Endothelial cell of umbilical vein (primary cell): ENCODE results near the gene UNCX. TPM values are rescaled to one million over a fixed set of nuclear protein-coding genes. Genes with fewer than 3 reads are reported as not detected.

Experiments
- BruUV-seq: library from RNA; stranded (reverse); fragments of 400-500 nt; replicated peaks from 2 replicates; lab custom pipeline; 2021; lab: Mats Ljungman, UMichigan
- CTCF ChIA-PET: fragments of 300-600, 350-600 bp; sonication (Branson Sonifier 250); formaldehyde crosslinking; loops from one replicate; lab custom pipeline; 2021; ENCODE audit warnings: antibody characterized with exemption, inconsistent platforms; lab: Charles Lee
- POLR2A ChIA-PET: fragments of 300-600, 350-600 bp; sonication (Branson Sonifier 250); formaldehyde crosslinking; loops from one replicate; lab custom pipeline; 2021; ENCODE audit warnings: antibody characterized with exemption, inconsistent platforms; lab: Charles Lee
- DNase-seq: peaks from one replicate; pipeline ENCODE4 v3.0.0-alpha.2; 2011; ENCODE audit warnings: low read depth, low spot score
- FAIRE-seq: peaks from 2 replicates; lab custom pipeline; 2011; peaks lifted over from hg19 to GRCh38; lab: Jason Lieb, UNC
- H2AFZ ChIP-seq: 2 replicates; pipeline ENCODE4 v1.6.0; 2012; ENCODE audit warnings: low read depth, low read length, control low read depth, inconsistent platforms
- H3K27ac ChIP-seq: 2 replicates; pipeline ENCODE4 v1.5.1; 2011; ENCODE audit warnings: low read depth, mild to moderate bottlenecking, control low read depth, low read length, moderate library complexity; ENCODE audit not compliant: insufficient read depth
- H3K27me3 ChIP-seq, 2 experiments: 2 replicates each; pipeline versions ENCODE4 v1.6.0 to v1.6.1; 2011; ENCODE audit warnings: low read length in 2 of 2, mixed read lengths in 1 of 2; ENCODE audit not compliant: control insufficient read depth in 2 of 2, insufficient read depth in 2 of 2
- H3K36me3 ChIP-seq, 2 experiments: 2 replicates in 1 of 2; 3 replicates in 1 of 2; pipeline ENCODE4 v1.5.1; 2011; ENCODE audit warnings: low read length in 2 of 2, mild to moderate bottlenecking in 1 of 2, moderate library complexity in 1 of 2; ENCODE audit not compliant: control insufficient read depth in 2 of 2, insufficient read depth in 2 of 2; ENCODE audit errors: extremely low read depth in 1 of 2
- H3K4me1 ChIP-seq: 3 replicates; pipeline ENCODE4 v1.5.1; 2011; ENCODE audit warnings: mild to moderate bottlenecking, low read length; ENCODE audit not compliant: control insufficient read depth, insufficient read depth; ENCODE audit errors: extremely low read depth
- H3K4me2 ChIP-seq: 2 replicates; pipeline ENCODE4 v1.6.1; 2011; ENCODE audit warnings: low read length, control low read depth, mixed read lengths; ENCODE audit not compliant: insufficient read depth
- H3K4me3 ChIP-seq, 3 experiments: fragments of 200-600 bp in 1 of 3; sonication (generic), shearing (Covaris generic) in 1 of 3; replicated peaks in 1 of 3; 2 replicates each; pipeline ENCODE4 v1.5.1; 2011 to 2016; ENCODE audit warnings: control low read depth in 3 of 3, low read length in 3 of 3, mild to moderate bottlenecking in 2 of 3, inconsistent platforms in 1 of 3, low read depth in 1 of 3, moderate library complexity in 1 of 3; ENCODE audit not compliant: insufficient read depth in 1 of 3
- H3K79me2 ChIP-seq: 2 replicates; pipeline ENCODE4 v1.6.0; 2012; ENCODE audit warnings: low read length, inconsistent platforms; ENCODE audit not compliant: control insufficient read depth, insufficient read depth
- H3K9ac ChIP-seq: replicated peaks from 2 replicates; pipeline ENCODE3; 2011; ENCODE audit warnings: low read length, control low read depth; ENCODE audit not compliant: insufficient read depth; ENCODE audit errors: extremely low read depth
- H3K9me1 ChIP-seq: replicated peaks from 3 replicates; pipeline ENCODE4 v1.6.0; 2011; ENCODE audit warnings: mild to moderate bottlenecking, low read length; ENCODE audit not compliant: control insufficient read depth, insufficient read depth; ENCODE audit errors: extremely low read depth
- H3K9me3 ChIP-seq: replicated peaks from 2 replicates; pipeline ENCODE4 v1.5.1; 2012; ENCODE audit warnings: low read length, inconsistent platforms; ENCODE audit not compliant: control insufficient read depth, insufficient read depth
- H4K20me1 ChIP-seq: replicated peaks from 2 replicates; pipeline ENCODE3; 2011; ENCODE audit warnings: mild to moderate bottlenecking, low read length; ENCODE audit not compliant: control insufficient read depth, insufficient read depth; ENCODE audit errors: extremely low read depth
- EZH2 ChIP-seq: IDR thresholded peaks from 2 replicates; pipeline ENCODE4 v1.6.1; 2012; ENCODE audit warnings: borderline replicate concordance, low read depth, mild to moderate bottlenecking, moderate library complexity, low read length, inconsistent platforms; ENCODE audit not compliant: severe bottlenecking
- FOS ChIP-seq: IDR thresholded peaks from 2 replicates; pipeline ENCODE4 v1.6.1; 2011; ENCODE audit warnings: mild to moderate bottlenecking, low read length, moderate library complexity, borderline replicate concordance; ENCODE audit not compliant: insufficient read depth
- GATA2 ChIP-seq: IDR thresholded peaks from 2 replicates; pipeline ENCODE4 v1.7.0; 2011; ENCODE audit warnings: low read depth, mild to moderate bottlenecking, moderate library complexity, mixed read lengths, low read length; ENCODE audit not compliant: insufficient read length, insufficient read depth
- JUN ChIP-seq: IDR thresholded peaks from 2 replicates; pipeline ENCODE4 v1.6.1; 2011; ENCODE audit warnings: borderline replicate concordance, low read depth; ENCODE audit not compliant: insufficient read length, insufficient read depth
- MAX ChIP-seq: IDR thresholded peaks from 2 replicates; pipeline ENCODE4 v1.6.1; 2011; ENCODE audit not compliant: insufficient read depth, insufficient read length
- MYC ChIP-seq: IDR thresholded peaks from one replicate; pipeline ENCODE4 v1.6.1; 2011; ENCODE audit warnings: mild to moderate bottlenecking, low read depth, low read length
- POLR2A ChIP-seq: IDR thresholded peaks from 2 replicates; pipeline ENCODE4 v1.6.1; 2012; ENCODE audit warnings: low read depth, mild to moderate bottlenecking, control low read depth, low read length
- POLR2AphosphoS5 ChIP-seq: IDR thresholded peaks from 2 replicates; pipeline ENCODE4 v1.6.1; 2012; ENCODE audit warnings: low read depth, mild to moderate bottlenecking, control low read depth, low read length, moderate library complexity; ENCODE audit not compliant: insufficient read depth
- dilution Hi-C: fragments of 300-500 bp; cut with MboI; formaldehyde crosslinking; loops from one replicate; pipeline ENCODE4 v1.15.0; 2019; ENCODE audit warnings: low sequenced_read_pairs; ENCODE audit not compliant: extremely low pct_ligation_motif_present
- intact Hi-C: fragments of 100-400 bp; cut with micrococcal nuclease; formaldehyde crosslinking; loops from one replicate; pipeline ENCODE4 v1.10.0; 2022
- polyA plus RNA-seq, 4 experiments: library from polyadenylated mRNA; depleted of rRNA in 3 of 4; stranded (reverse) in 3 of 4; unstranded in 1 of 4; fragments of >200 nt; gene quantifications; 2 replicates each; pipeline versions ENCODE4 v1.2.1 to v1.2.3, GENCODE V29; 2011 to 2012; ENCODE audit warnings: missing spikeins in 1 of 4
- total RNA-seq: library from RNA; stranded (reverse); gene quantifications from 2 replicates; pipeline ENCODE4 v1.2.3, GENCODE V29; 2021
- TF ChIP-seq, protein P1 (sequence below), 2 donors: IDR thresholded peaks; 1 replicate in 1 of 2; 2 replicates in 1 of 2; pipeline ENCODE4 v1.5.1; 2011; ENCODE audit warnings: low read length in 2 of 2, mild to moderate bottlenecking in 2 of 2, moderate library complexity in 2 of 2, control low read depth in 1 of 2, inconsistent platforms in 1 of 2, low read depth in 1 of 2; ENCODE audit not compliant: insufficient read depth in 1 of 2; ENCODE audit errors: extremely low read depth in 1 of 2

Gene UNCX
- total and polyA plus RNA-seq, 2 donors (not counting 3 experiments of a cell fraction or from before 2014, with no cell fraction given): not detected

- Histone ChIP-seq H3K27me3 (no peaks in the 10 kb centered on the region), H4K20me1 (no peaks in the 10 kb centered on the region), H2AFZ (no peak overlapping the region), H3K4me2 (no peak overlapping the region), H3K27ac (no peak overlapping the region), H3K4me1 (no peaks in the 10 kb centered on the region), H3K79me2 (no peaks in the 10 kb centered on the region), H3K9me1 (no peaks in the 10 kb centered on the region), H3K36me3 (no peaks in the 10 kb centered on the region), H3K4me3 (no peak overlapping the region), H3K9ac (no peak overlapping the region), H3K9me3 (no peaks in the 10 kb centered on the region)
- BruUV-seq: no TSS peak
- no peak for FAIRE-seq
- TF ChIP-seq GATA2: no peak
- TF ChIP-seq POLR2A: no peak
- no peak for TF ChIP-seq MYC
- TF ChIP-seq EZH2: no peak
- TF ChIP-seq, protein P1, sequence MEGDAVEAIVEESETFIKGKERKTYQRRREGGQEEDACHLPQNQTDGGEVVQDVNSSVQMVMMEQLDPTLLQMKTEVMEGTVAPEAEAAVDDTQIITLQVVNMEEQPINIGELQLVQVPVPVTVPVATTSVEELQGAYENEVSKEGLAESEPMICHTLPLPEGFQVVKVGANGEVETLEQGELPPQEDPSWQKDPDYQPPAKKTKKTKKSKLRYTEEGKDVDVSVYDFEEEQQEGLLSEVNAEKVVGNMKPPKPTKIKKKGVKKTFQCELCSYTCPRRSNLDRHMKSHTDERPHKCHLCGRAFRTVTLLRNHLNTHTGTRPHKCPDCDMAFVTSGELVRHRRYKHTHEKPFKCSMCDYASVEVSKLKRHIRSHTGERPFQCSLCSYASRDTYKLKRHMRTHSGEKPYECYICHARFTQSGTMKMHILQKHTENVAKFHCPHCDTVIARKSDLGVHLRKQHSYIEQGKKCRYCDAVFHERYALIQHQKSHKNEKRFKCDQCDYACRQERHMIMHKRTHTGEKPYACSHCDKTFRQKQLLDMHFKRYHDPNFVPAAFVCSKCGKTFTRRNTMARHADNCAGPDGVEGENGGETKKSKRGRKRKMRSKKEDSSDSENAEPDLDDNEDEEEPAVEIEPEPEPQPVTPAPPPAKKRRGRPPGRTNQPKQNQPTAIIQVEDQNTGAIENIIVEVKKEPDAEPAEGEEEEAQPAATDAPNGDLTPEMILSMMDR (IDR thresholded peaks at IDR 0.05; ENCODE audit: extremely low read depth in 1 of 2, insufficient read depth in 1 of 2, low read depth in 1 of 2, low read length in 2 of 2): no peak
- TF ChIP-seq POLR2AphosphoS5: no peak
- TF ChIP-seq MAX: no peak
- TF ChIP-seq JUN: no peak
- no peak for TF ChIP-seq FOS
- no peak for DNase-seq
- intact Hi-C loops (no loop called here), dilution Hi-C loops (no loop called here)
- POLR2A ChIA-PET: no interaction called here
- CTCF ChIA-PET: no interaction called here
Measured at GRCh38 chr7:1200045-1200444, 32.6 kb upstream of the UNCX start.
